ENCODE data around the gene CRIM1. TPM values are rescaled to one million over a fixed set of nuclear protein-coding genes. Genes with fewer than 3 reads are reported as not detected.

Gene CRIM1
- total and polyA plus RNA-seq, 2 experiments from 2014 or later: 10.5 to 36.4 TPM

DNA sequence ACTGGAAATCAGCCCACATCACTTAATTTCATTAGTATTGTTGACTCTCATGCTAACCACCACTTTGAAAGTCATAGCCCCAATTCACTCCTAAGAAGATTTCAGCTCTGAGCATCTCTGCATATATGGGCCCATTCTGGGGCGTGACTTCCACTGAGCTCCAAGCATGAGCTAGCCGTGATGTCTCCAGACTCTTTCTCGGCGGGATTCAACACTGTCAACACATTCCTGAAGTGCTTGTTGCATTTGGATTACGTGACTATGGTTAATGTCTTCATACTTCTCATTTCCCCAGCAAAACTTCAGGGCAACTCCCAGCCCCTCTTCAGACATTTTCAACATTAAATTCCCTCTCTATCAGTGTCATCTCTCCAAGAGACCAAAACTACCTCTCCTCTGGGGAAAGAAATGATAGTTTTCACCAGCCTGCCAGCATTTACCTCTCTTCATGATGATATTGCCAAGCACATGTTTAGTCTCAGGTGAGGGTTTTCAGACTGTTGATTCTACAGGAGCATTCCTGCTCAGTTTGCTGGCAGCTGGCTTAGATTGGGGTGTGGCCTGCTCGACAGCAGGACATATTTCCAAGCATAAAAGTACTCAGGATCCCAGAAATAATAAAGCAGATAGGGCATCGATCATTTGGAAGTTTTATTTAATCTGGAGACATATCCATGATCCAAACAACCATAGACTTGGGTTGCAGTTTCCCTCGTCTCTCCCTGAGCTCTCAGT lies 160.7 kb downstream of the CRIM1 start:
- peaks cover 65% of the 10 kb centered on the region for H3K36me3 Mint-ChIP-seq (ENCODE audit: low read depth)
- Histone ChIP-seq H4K20me1 (replicated peaks; ENCODE audit: insufficient read depth) (no peaks in the 10 kb centered on the region), H2AFZ (no peak overlapping the region), H3K9me2 (ENCODE audit: insufficient read depth) (no peaks in the 10 kb centered on the region), H3K4me2 (no peak overlapping the region), H3K4me1 (ENCODE audit: insufficient read depth) (no peaks in the 10 kb centered on the region), H3K4me3 (no peak overlapping the region), H3K79me2 (replicated peaks; ENCODE audit: insufficient read depth) (no peaks in the 10 kb centered on the region), H3F3A (replicated peaks; ENCODE audit: low read depth) (no peaks in the 10 kb centered on the region), H3K27me3 (ENCODE audit: insufficient read depth) (no peaks in the 10 kb centered on the region), H3K27ac (ENCODE audit: low read depth) (no peak overlapping the region), H3K36me3 (ENCODE audit: insufficient read depth) (peaks cover 20% of the 10 kb centered on the region)
- no peak overlapping the region for H3K27ac Mint-ChIP-seq
- no peaks in the 10 kb centered on the region for H3K4me1 Mint-ChIP-seq
- no peaks in the 10 kb centered on the region for H3K9me3 Mint-ChIP-seq
- TF ChIP-seq CREB1 (CRISPR knock-in tag; IDR thresholded peaks at IDR 0.05; ENCODE audit: low read depth) (no peak), ZNF114 (CRISPR knock-in tag; IDR thresholded peaks at IDR 0.05) (no peak), EZH2phosphoT487 (IDR thresholded peaks at IDR 0.05; ENCODE audit: unreplicated experiment) (no peak), NANOG (IDR thresholded peaks at IDR 0.05; ENCODE audit: borderline replicate concordance) (no peak), JUNB (IDR thresholded peaks at IDR 0.05; ENCODE audit: unreplicated experiment) (no peak), EZH2 (IDR thresholded peaks at IDR 0.05; ENCODE audit: low read depth, unreplicated experiment) (no peak), POLR2AphosphoS5 (IDR thresholded peaks at IDR 0.05; ENCODE audit: low read depth) (no peak), ZNF331 (CRISPR knock-in tag; IDR thresholded peaks at IDR 0.05; ENCODE audit: low read depth) (no peak), STAT1 (IDR thresholded peaks at IDR 0.05; ENCODE audit: unreplicated experiment) (no peak)
- TF ChIP-seq, protein P1, sequence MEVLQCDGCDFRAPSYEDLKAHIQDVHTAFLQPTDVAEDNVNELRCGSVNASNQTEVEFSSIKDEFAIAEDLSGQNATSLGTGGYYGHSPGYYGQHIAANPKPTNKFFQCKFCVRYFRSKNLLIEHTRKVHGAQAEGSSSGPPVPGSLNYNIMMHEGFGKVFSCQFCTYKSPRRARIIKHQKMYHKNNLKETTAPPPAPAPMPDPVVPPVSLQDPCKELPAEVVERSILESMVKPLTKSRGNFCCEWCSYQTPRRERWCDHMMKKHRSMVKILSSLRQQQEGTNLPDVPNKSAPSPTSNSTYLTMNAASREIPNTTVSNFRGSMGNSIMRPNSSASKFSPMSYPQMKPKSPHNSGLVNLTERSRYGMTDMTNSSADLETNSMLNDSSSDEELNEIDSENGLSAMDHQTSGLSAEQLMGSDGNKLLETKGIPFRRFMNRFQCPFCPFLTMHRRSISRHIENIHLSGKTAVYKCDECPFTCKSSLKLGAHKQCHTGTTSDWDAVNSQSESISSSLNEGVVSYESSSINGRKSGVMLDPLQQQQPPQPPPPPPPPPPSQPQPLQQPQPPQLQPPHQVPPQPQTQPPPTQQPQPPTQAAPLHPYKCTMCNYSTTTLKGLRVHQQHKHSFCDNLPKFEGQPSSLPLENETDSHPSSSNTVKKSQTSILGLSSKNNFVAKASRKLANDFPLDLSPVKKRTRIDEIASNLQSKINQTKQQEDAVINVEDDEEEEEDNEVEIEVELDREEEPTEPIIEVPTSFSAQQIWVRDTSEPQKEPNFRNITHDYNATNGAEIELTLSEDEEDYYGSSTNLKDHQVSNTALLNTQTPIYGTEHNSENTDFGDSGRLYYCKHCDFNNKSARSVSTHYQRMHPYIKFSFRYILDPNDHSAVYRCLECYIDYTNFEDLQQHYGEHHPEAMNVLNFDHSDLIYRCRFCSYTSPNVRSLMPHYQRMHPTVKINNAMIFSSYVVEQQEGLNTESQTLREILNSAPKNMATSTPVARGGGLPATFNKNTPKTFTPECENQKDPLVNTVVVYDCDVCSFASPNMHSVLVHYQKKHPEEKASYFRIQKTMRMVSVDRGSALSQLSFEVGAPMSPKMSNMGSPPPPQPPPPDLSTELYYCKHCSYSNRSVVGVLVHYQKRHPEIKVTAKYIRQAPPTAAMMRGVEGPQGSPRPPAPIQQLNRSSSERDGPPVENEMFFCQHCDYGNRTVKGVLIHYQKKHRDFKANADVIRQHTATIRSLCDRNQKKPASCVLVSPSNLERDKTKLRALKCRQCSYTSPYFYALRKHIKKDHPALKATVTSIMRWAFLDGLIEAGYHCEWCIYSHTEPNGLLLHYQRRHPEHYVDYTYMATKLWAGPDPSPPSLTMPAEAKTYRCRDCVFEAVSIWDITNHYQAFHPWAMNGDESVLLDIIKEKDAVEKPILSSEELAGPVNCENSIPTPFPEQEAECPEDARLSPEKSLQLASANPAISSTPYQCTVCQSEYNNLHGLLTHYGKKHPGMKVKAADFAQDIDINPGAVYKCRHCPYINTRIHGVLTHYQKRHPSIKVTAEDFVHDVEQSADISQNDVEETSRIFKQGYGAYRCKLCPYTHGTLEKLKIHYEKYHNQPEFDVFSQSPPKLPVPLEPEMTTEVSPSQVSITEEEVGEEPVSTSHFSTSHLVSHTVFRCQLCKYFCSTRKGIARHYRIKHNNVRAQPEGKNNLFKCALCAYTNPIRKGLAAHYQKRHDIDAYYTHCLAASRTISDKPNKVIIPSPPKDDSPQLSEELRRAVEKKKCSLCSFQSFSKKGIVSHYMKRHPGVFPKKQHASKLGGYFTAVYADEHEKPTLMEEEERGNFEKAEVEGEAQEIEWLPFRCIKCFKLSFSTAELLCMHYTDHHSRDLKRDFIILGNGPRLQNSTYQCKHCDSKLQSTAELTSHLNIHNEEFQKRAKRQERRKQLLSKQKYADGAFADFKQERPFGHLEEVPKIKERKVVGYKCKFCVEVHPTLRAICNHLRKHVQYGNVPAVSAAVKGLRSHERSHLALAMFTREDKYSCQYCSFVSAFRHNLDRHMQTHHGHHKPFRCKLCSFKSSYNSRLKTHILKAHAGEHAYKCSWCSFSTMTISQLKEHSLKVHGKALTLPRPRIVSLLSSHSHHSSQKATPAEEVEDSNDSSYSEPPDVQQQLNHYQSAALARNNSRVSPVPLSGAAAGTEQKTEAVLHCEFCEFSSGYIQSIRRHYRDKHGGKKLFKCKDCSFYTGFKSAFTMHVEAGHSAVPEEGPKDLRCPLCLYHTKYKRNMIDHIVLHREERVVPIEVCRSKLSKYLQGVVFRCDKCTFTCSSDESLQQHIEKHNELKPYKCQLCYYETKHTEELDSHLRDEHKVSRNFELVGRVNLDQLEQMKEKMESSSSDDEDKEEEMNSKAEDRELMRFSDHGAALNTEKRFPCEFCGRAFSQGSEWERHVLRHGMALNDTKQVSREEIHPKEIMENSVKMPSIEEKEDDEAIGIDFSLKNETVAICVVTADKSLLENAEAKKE (CRISPR knock-in tag; IDR thresholded peaks at IDR 0.05): no peak
- TF ChIP-seq, protein P2, sequence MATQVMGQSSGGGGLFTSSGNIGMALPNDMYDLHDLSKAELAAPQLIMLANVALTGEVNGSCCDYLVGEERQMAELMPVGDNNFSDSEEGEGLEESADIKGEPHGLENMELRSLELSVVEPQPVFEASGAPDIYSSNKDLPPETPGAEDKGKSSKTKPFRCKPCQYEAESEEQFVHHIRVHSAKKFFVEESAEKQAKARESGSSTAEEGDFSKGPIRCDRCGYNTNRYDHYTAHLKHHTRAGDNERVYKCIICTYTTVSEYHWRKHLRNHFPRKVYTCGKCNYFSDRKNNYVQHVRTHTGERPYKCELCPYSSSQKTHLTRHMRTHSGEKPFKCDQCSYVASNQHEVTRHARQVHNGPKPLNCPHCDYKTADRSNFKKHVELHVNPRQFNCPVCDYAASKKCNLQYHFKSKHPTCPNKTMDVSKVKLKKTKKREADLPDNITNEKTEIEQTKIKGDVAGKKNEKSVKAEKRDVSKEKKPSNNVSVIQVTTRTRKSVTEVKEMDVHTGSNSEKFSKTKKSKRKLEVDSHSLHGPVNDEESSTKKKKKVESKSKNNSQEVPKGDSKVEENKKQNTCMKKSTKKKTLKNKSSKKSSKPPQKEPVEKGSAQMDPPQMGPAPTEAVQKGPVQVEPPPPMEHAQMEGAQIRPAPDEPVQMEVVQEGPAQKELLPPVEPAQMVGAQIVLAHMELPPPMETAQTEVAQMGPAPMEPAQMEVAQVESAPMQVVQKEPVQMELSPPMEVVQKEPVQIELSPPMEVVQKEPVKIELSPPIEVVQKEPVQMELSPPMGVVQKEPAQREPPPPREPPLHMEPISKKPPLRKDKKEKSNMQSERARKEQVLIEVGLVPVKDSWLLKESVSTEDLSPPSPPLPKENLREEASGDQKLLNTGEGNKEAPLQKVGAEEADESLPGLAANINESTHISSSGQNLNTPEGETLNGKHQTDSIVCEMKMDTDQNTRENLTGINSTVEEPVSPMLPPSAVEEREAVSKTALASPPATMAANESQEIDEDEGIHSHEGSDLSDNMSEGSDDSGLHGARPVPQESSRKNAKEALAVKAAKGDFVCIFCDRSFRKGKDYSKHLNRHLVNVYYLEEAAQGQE (IDR thresholded peaks at IDR 0.05; ENCODE audit: unreplicated experiment): no peak
- DNase-seq (ENCODE audit: low spot score) (no peak), ATAC-seq (no peak)
- no peaks in the 10 kb centered on the region for H3K27me3 Mint-ChIP-seq (ENCODE audit: insufficient read depth, low read depth, poor library complexity)
- H3K4me3 Mint-ChIP-seq: no peak overlapping the region
